Choroid plexus epithelial cell (primary cell): ENCODE results near the gene PRKAR2B.
"Not testable (repeated sequence)": the region's sequence is repeated elsewhere in the genome, so short reads cannot be mapped to it uniquely, and the experiment has no call there.

ENCODE experiments used
- DNase-seq: peaks from one replicate; pipeline ENCODE4 v3.0.0-alpha.2; 2010; ENCODE audit warnings: low read depth
- H3K4me3 ChIP-seq: 2 replicates; pipeline ENCODE4 v1.5.1; 2011; ENCODE audit warnings: low read depth, mild to moderate bottlenecking, control low read depth, low read length, moderate library complexity
- CTCF ChIP-seq: conservative IDR thresholded peaks from 2 replicates; pipeline ENCODE4 v1.5.1; 2011; ENCODE audit warnings: low read depth, mild to moderate bottlenecking, control low read depth, inconsistent platforms, low read length, moderate library complexity

The PRKAR2B gene

DNA sequence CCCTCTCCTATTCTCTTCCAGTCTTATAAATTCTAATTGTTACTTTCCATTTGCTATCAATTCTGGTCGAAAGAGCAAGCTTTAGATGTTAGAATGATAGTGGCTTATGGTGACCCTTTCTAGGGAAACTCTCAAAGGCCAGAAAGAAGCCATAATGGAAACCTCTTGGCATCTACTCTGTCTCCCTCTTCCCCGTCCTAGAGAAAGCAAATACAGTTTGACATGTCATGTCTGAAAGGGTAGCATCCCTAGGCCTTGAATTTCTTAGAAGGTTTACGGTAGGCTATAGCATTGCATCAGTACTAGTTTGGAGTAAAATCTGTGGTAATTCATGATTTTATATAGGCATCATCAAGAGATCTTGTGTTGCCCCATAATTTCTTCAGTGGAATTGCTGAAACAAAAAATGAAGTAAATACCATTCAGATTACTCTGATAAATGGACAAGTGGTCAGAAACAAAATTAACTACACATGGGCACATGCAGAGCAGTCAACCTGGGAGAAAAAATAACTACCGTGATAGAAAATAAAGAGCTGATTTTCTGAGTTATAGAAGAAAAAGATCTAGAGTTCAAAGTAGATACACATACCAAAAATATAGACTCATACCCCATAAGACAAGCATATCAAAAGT is 4.4 kb downstream of the PRKAR2B start:
- DNase-seq: no peak
- no peak for TF ChIP-seq CTCF
- no peak overlapping the region for H3K4me3 ChIP-seq

DNA sequence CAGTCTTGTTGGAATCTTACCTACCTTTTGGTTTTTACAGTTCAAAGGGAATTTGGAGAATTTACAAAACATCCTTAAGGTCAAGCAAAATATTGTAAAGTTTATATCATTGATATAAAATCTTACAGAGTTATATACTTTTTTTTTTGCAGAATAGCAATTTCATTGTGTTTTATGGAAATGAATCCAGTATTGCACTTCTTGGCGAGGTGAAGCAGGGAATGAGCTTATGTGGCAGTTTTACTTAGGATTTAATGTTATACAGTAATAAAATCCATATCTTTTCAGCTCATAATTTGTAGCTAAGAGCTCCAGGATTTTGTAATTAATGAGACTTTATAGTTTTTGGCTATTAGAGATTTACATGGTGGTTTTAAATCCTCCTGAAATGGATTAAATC is 5.0 kb downstream of the PRKAR2B start:
- TF ChIP-seq CTCF: no peak
- no peak overlapping the region for H3K4me3 ChIP-seq
- no peak for DNase-seq

- TF ChIP-seq CTCF: no peak
- no peak for DNase-seq
- H3K4me3 ChIP-seq: no peak overlapping the region
Measured at GRCh38 chr7:107049971-107050532, 5.5 kb downstream of the PRKAR2B start.

DNA sequence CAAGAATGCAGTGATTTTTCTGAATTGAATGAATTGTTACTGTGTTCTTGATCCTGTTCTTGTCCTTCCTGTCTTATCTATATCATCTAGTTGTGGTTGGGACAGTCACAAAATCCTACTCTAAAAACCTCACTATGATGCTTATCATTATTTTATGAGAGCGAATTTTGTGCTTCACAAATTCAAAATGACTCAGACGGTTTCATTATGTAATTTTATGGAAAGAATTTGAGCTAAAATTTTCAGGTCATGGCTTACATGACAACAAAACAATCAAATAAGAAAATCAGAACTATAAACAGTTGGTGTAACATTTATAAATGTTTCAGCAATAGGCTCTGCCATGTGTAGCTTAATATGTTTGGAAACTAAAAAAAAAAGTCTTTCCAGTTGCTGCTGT is 6.9 kb downstream of the PRKAR2B start:
- TF ChIP-seq CTCF: no peak
- no peak overlapping the region for H3K4me3 ChIP-seq
- peak; percentile 14 for DNase-seq

DNA sequence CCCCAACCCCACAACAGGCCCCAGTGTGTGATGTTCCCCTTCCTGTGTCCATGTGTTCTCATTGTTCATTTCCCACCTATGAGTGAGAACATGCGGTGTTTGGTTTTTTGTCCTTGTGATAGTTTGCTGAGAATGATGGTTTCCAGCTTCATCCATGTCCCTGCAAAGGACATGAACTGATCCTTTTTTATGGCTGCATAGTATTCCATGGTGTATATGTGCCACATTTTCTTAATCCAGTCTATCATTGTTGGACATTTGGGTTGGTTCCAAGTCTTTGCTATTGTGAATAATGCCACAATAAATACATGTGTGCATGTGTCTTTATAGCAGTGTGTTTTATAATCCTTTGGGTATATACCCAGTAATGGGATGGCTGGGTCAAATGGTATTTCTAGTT is 10.5 kb downstream of the PRKAR2B start:
- not testable (repeated sequence) for DNase-seq, H3K4me3 ChIP-seq

DNA sequence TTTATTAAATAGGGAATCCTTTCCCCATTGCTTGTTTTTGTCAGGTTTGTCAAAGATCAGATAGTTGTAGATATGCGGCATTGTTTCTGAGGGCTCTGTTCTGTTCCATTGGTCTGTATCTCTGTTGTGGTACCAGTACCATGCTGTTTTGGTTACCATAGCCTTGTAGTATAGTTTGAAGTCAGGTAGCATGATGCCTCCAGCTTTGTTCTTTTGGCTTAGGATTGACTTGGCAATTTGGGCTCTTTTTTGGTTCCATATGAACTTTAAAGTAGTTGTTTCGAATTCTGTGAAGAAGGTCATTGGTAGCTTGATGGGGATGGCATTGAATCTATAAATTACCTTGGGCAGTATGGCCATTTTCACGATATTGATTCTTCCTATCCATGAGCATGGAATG is 11.6 kb downstream of the PRKAR2B start:
- not testable (repeated sequence) for DNase-seq, H3K4me3 ChIP-seq

- no peak overlapping the region for H3K4me3 ChIP-seq
- no peak for TF ChIP-seq CTCF
- no peak for DNase-seq
Measured at GRCh38 chr7:107056728-107057473, 12.4 kb downstream of the PRKAR2B start.

- H3K4me3 ChIP-seq: no peak overlapping the region
- DNase-seq: no peak
- TF ChIP-seq CTCF: no peak
Measured at GRCh38 chr7:107057474-107057833, 12.9 kb downstream of the PRKAR2B start.
